ENCODE data around the gene SDK1.

GRCh38 chr7:4261601-4261960 lies 960.5 kb downstream of the SDK1 start:
- TF ChIP-seq POLR2A (IDR thresholded peaks at IDR 0.05; ENCODE audit: low read length) (no peak), GATA1 (IDR thresholded peaks at IDR 0.05; ENCODE audit: low read depth, low read length) (no peak)
